Fibroblast of lung (primary cell): ENCODE results near the gene MRPS9.

Experiments
- EZH2 ChIP-seq: IDR thresholded peaks from 2 replicates; pipeline ENCODE4 v1.5.1; 2012; ENCODE audit warnings: low read length, control low read depth, mild to moderate bottlenecking; ENCODE audit errors: missing control alignments
- TF ChIP-seq, protein P1 (sequence below), 2 donors: IDR thresholded peaks in 1 of 2; conservative IDR thresholded peaks in 1 of 2; 1 replicate in 1 of 2; 2 replicates in 1 of 2; pipeline ENCODE4 v1.5.1; 2011 to 2012; ENCODE audit warnings: low read length in 2 of 2, control low read depth in 1 of 2, inconsistent platforms in 1 of 2, low read depth in 1 of 2, mild to moderate bottlenecking in 1 of 2

DNA sequence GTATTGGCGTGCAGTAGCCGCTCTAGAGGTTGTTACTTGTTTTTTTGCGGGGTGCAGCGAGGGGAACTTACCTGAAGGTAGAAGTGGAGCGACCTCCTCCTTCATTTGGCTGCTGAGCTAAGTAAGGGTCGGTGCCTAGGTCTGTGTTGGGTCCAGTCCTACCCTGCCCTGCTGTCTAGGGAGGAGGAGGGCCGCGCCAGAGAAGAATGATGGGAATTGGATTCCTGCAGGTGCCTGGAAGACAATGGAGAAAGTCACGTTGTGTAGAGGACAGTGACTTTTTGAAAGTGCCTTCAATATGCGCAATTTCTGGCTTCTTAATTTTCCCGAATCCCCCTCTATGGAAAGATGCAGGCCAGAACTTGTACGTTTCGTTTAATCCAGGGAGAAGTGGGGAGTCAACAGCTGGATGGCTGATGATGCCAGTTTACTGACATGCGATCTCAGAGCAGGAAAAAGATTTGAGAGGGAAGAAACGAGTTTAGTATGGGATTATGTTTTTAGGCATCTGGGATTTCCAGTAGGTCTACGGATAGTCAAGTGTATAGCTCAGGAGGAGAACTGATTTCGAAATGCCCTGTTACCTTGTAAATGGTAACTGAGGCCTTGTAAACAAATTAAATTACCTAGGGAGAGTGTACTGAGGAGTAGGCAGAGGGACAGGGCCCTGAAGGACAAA, 653 bp downstream of the MRPS9 start:
- TF ChIP-seq, protein P1, sequence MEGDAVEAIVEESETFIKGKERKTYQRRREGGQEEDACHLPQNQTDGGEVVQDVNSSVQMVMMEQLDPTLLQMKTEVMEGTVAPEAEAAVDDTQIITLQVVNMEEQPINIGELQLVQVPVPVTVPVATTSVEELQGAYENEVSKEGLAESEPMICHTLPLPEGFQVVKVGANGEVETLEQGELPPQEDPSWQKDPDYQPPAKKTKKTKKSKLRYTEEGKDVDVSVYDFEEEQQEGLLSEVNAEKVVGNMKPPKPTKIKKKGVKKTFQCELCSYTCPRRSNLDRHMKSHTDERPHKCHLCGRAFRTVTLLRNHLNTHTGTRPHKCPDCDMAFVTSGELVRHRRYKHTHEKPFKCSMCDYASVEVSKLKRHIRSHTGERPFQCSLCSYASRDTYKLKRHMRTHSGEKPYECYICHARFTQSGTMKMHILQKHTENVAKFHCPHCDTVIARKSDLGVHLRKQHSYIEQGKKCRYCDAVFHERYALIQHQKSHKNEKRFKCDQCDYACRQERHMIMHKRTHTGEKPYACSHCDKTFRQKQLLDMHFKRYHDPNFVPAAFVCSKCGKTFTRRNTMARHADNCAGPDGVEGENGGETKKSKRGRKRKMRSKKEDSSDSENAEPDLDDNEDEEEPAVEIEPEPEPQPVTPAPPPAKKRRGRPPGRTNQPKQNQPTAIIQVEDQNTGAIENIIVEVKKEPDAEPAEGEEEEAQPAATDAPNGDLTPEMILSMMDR (conservative IDR thresholded peaks at IDR 0.05 in 1 of 2, IDR thresholded peaks at IDR 0.05 in 1 of 2; ENCODE audit: low read depth in 1 of 2, low read length in 2 of 2), result no peak
- no peak for TF ChIP-seq EZH2
